OCI-LY7 (cell line): Measurements from ENCODE around the gene CAND2.

ENCODE experiments used
- EZH2phosphoT487 ChIP-seq: fragments of 200-600 bp; sonication (generic); IDR thresholded peaks from 2 replicates; pipeline ENCODE4 v1.6.1; 2018; ENCODE audit warnings: low read depth, borderline replicate concordance, mild to moderate bottlenecking, mixed run types, antibody characterized with exemption, low read length, moderate library complexity, mixed read lengths
- TF ChIP-seq, protein P1 (sequence below): fragments of 200-600 bp; sonication (generic); conservative IDR thresholded peaks from 2 replicates; pipeline ENCODE4 v1.5.1; 2014; ENCODE audit warnings: mild to moderate bottlenecking, antibody characterized with exemption, low read length, moderate library complexity, mixed read lengths

DNA sequence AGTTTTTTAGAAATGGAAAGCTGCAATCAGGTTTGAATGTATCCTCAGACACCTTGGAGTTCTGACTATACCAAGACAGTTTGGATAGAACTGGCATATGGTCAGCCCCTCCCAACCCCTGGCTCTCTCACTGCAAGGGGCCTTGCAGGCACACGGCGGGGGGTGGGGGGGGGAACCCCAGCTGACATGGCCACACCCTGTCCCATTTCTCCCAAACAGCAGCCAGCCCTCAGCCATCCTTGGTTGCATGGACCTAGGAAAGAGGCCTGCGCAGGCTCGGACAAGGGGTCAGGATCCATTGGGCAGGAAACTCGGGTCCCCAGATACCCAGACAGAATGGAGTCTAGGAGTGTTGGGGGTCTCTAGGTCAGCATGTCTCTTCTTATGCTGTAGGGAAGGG, 14.5 kb downstream of the CAND2 start:
- TF ChIP-seq, protein P1, sequence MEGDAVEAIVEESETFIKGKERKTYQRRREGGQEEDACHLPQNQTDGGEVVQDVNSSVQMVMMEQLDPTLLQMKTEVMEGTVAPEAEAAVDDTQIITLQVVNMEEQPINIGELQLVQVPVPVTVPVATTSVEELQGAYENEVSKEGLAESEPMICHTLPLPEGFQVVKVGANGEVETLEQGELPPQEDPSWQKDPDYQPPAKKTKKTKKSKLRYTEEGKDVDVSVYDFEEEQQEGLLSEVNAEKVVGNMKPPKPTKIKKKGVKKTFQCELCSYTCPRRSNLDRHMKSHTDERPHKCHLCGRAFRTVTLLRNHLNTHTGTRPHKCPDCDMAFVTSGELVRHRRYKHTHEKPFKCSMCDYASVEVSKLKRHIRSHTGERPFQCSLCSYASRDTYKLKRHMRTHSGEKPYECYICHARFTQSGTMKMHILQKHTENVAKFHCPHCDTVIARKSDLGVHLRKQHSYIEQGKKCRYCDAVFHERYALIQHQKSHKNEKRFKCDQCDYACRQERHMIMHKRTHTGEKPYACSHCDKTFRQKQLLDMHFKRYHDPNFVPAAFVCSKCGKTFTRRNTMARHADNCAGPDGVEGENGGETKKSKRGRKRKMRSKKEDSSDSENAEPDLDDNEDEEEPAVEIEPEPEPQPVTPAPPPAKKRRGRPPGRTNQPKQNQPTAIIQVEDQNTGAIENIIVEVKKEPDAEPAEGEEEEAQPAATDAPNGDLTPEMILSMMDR, result no peak
- no peak for TF ChIP-seq EZH2phosphoT487
